Lower lobe of right lung (tissue), 2 donors: ENCODE data around the gene TBX2. TPM values are rescaled to one million over a fixed set of nuclear protein-coding genes. Genes with fewer than 3 reads are reported as not detected.

ENCODE experiments used
- ATAC-seq, 2 donors: fragments of 200-7000 bp; cut with Tn5 transposase; one replicate each; pipeline ENCODE4 v1.9.1; 2020 to 2022; ENCODE audit warnings: mild to moderate bottlenecking in 2 of 2, moderate library complexity in 2 of 2
- DNase-seq: peaks from one replicate; pipeline ENCODE4 v3.0.0-alpha.2; 2020
- H3K27ac ChIP-seq: fragments of 200-600 bp; one replicate; pipeline ENCODE4 v1.8.0; 2022
- H3K27me3 ChIP-seq: fragments of 200-600 bp; one replicate; pipeline ENCODE4 v1.8.0; 2022; ENCODE audit warnings: low read depth
- H3K36me3 ChIP-seq: fragments of 200-600 bp; one replicate; pipeline ENCODE4 v1.8.0; 2022; ENCODE audit warnings: mild to moderate bottlenecking
- H3K4me1 ChIP-seq: fragments of 200-600 bp; one replicate; pipeline ENCODE4 v1.8.0; 2022
- H3K4me3 ChIP-seq: fragments of 200-600 bp; one replicate; pipeline ENCODE4 v1.8.0; 2022; ENCODE audit warnings: mild to moderate bottlenecking
- H3K9me3 ChIP-seq: fragments of 200-600 bp; one replicate; pipeline ENCODE4 v1.8.0; 2022
- CTCF ChIP-seq: fragments of 200-600 bp; IDR thresholded peaks from one replicate; pipeline ENCODE4 v1.8.0; 2022; ENCODE audit warnings: antibody characterized with exemption, mild to moderate bottlenecking
- intact Hi-C: fragments of 100-400 bp; cut with DNase I; formaldehyde crosslinking; loops from one replicate; pipeline ENCODE4 v1.11.0; 2022
- total RNA-seq: library from RNA; stranded (reverse); fragmentation: NEBNext Ultra II Directional; extraction: Animal tissue kit (Norgen Biotek cat#: 25700); gene quantifications from one replicate; pipeline ENCODE4 v1.2.1, GENCODE V29; 2021
- donor health status: DM: no; HTN: yes; CAD: no; lungs with severe emphysema.

The TBX2 gene
- total RNA-seq, 1 donor from 2014 or later, result 83.3 TPM

GRCh38 chr17:61383689-61384201, 15.9 kb upstream of the TBX2 start:
- Histone ChIP-seq H3K27me3 (no peaks in the 10 kb centered on the region), H3K36me3 (no peaks in the 10 kb centered on the region), H3K9me3 (no peaks in the 10 kb centered on the region), H3K4me3 (no peak overlapping the region), H3K4me1 (no peaks in the 10 kb centered on the region), H3K27ac (peak overlapping the region; percentile 18)
- ATAC-seq, result peak; percentile 11 to 12
- intact Hi-C loops, result no loop called here
- no peak for TF ChIP-seq CTCF
- peak; percentile 41 for DNase-seq

GRCh38 chr17:61384354-61384691, 15.3 kb upstream of the TBX2 start:
- Histone ChIP-seq H3K27me3 (no peaks in the 10 kb centered on the region), H3K36me3 (no peaks in the 10 kb centered on the region), H3K9me3 (no peaks in the 10 kb centered on the region), H3K27ac (no peak overlapping the region), H3K4me3 (no peak overlapping the region), H3K4me1 (peaks cover under 1% of the 10 kb centered on the region)
- DNase-seq, result peak; percentile 18
- no peak for TF ChIP-seq CTCF
- intact Hi-C loops, result no loop called here
- ATAC-seq, result no peak

- H3K4me3 ChIP-seq, result no peak overlapping the region
- H3K36me3 ChIP-seq, result no peaks in the 10 kb centered on the region
- DNase-seq, result peak; percentile 36
- intact Hi-C loops, result no loop called here
- H3K27me3 ChIP-seq, result no peaks in the 10 kb centered on the region
- ATAC-seq, result no peak
- no peaks in the 10 kb centered on the region for H3K9me3 ChIP-seq
- peaks cover 7% of the 10 kb centered on the region for H3K4me1 ChIP-seq
- H3K27ac ChIP-seq, result no peak overlapping the region
- TF ChIP-seq CTCF, result no peak
Measured at GRCh38 chr17:61384692-61385576, 14.7 kb upstream of the TBX2 start.

- no peak overlapping the region for H3K27ac ChIP-seq
- no peaks in the 10 kb centered on the region for H3K27me3 ChIP-seq
- DNase-seq (peak; percentile 6), ATAC-seq (no peak)
- H3K4me1 ChIP-seq, result peaks cover 10% of the 10 kb centered on the region
- TF ChIP-seq CTCF, result no peak
- H3K36me3 ChIP-seq, result no peaks in the 10 kb centered on the region
- no peaks in the 10 kb centered on the region for H3K9me3 ChIP-seq
- intact Hi-C loops, result no loop called here
- no peak overlapping the region for H3K4me3 ChIP-seq
Measured at GRCh38 chr17:61385577-61386236, 13.9 kb upstream of the TBX2 start.

- DNase-seq, result peak; percentile 20
- no peak for ATAC-seq
Measured at GRCh38 chr17:61386251-61386650, 13.4 kb upstream of the TBX2 start.

More at GRCh38 chr17:61386251-61386650, 13.4 kb upstream of the TBX2 start:
- H3K27me3 ChIP-seq, result no peaks in the 10 kb centered on the region
- peaks cover 10% of the 10 kb centered on the region for H3K4me1 ChIP-seq
- H3K27ac ChIP-seq, result no peak overlapping the region
- H3K9me3 ChIP-seq, result no peaks in the 10 kb centered on the region
- intact Hi-C loops, result no loop called here
- no peak for TF ChIP-seq CTCF
- H3K36me3 ChIP-seq, result no peaks in the 10 kb centered on the region
- H3K4me3 ChIP-seq, result no peak overlapping the region
